ENCODE measurements around the gene TMTC3.

DNA sequence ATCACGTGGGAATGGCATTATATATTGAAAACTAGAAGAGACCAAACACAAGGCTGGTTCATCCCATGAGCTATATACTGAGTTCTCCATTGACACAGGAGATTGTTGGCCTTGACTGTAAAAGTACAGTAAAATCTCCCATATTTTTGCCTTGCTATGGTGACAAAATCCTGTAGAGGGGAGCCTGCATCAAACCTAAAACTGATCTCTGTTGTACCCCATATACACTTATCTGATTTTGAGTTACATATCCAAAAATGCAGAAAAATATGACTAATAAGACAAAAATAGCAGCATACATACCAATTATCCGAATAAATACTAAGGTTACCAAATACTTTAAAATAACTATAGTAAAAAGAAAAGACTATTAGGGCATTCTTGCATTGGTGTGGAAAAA lies 60.4 kb downstream of the TMTC3 start:
- TF ChIP-seq POLR2A (IDR thresholded peaks at IDR 0.05; ENCODE audit: control extremely low read depth in 1 of 2, low read depth in 2 of 2, low read length in 2 of 2) (no peak), EZH2 (IDR thresholded peaks at IDR 0.05; ENCODE audit: low read depth, low read length, severe bottlenecking) (no peak), RAD21 (IDR thresholded peaks at IDR 0.05 in 1 of 2, conservative IDR thresholded peaks at IDR 0.05 in 1 of 2; ENCODE audit: low read depth in 2 of 2, low read length in 2 of 2) (no peak), PHF8 (conservative IDR thresholded peaks at IDR 0.05; ENCODE audit: low read depth, low read length) (no peak)

All from H1 (cell line).